Ishikawa (cell line): Measurements from ENCODE around the gene PHETA1.

ENCODE experiments used
- EGR1 ChIP-seq: IDR thresholded peaks from 2 replicates; pipeline ENCODE4 v1.6.1; 2012
- EP300 ChIP-seq: IDR thresholded peaks from 2 replicates; pipeline ENCODE4 v1.6.1; 2012; ENCODE audit warnings: borderline replicate concordance
- NFIC ChIP-seq: IDR thresholded peaks from 2 replicates; pipeline ENCODE4 v1.6.1; 2012
- RAD21 ChIP-seq: IDR thresholded peaks from 2 replicates; pipeline ENCODE4 v1.6.1; 2012; ENCODE audit warnings: low read depth
- REST ChIP-seq: IDR thresholded peaks from 2 replicates; pipeline ENCODE4 v1.6.1; 2012; ENCODE audit warnings: low read depth, mild to moderate bottlenecking
- TAF1 ChIP-seq: IDR thresholded peaks from 2 replicates; pipeline ENCODE4 v1.6.1; 2012; ENCODE audit warnings: low read depth, mild to moderate bottlenecking
- TEAD4 ChIP-seq: IDR thresholded peaks from 2 replicates; pipeline ENCODE4 v1.6.1; 2012
- USF1 ChIP-seq: IDR thresholded peaks from 2 replicates; pipeline ENCODE4 v1.6.1; 2012
- YY1 ChIP-seq: IDR thresholded peaks from 2 replicates; pipeline ENCODE4 v1.6.1; 2012; ENCODE audit warnings: low read depth
- ZBTB7A ChIP-seq: IDR thresholded peaks from 2 replicates; pipeline ENCODE4 v1.6.1; 2012; ENCODE audit warnings: low read depth

The PHETA1 gene

GRCh38 chr12:111312016-111312415, 56.9 kb downstream of the PHETA1 start:
- no peak for TF ChIP-seq USF1

DNA sequence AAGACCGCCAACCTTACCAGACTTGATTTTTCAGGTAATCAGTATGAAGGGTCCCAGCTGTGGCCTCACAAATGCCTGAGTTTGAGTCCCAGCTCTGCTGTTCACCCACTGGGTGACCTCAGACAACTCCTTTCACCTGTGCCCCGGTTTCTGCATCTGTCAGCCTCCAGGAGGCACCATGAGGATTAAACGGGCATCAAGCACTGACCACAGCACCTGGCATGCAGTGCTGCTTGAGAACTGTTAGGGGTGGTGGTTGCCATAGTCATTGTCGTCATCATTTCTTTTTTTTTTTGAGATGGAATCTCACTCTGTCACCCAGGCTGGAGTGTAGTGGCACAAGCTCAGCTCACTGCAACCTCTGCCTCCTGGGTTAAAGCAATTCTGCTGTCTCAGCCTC, 57.9 kb downstream of the PHETA1 start:
- TF ChIP-seq REST (no peak), EP300 (no peak), TEAD4 (no peak), YY1 (no peak), EGR1 (no peak), RAD21 (no peak), ZBTB7A (no peak), NFIC (no peak), TAF1 (no peak)
